ENCODE measurements around the gene SCGB1C1. TPM values are rescaled to one million over a fixed set of nuclear protein-coding genes. Genes with fewer than 3 reads are reported as not detected.

Gene SCGB1C1
- total and polyA plus RNA-seq, 8 donors, result 0.41 to 1.1 (median 0.67) TPM; not detected in 4

GRCh38 chr11:223884-224283 lies 31.0 kb downstream of the SCGB1C1 start:
- 95 to 96% methylated on average over 7 to 9 of the region's 9 CpGs for WGBS, 2 donors
- no peak for FAIRE-seq
- peak in 1 of 6 donors; percentile 12 for DNase-seq
- no peaks in the 10 kb centered on the region for H3K4me1 ChIP-seq
- no peaks in the 10 kb centered on the region for H3K36me3 ChIP-seq
- H3K27ac ChIP-seq, result no peak overlapping the region
- H3K4me3 ChIP-seq, result no peak overlapping the region
- no peaks in the 10 kb centered on the region for H3K9me3 ChIP-seq
- intact Hi-C loops (cut with DNase I), result no loop called here
- TF ChIP-seq CTCF (IDR thresholded peaks at IDR 0.05), result no peak
- ATAC-seq, result no peak
- no peaks in the 10 kb centered on the region for H3K27me3 ChIP-seq

GRCh38 chr11:224424-224823 lies 31.5 kb downstream of the SCGB1C1 start:
- ATAC-seq (no peak), DNase-seq (no peak)

GRCh38 chr11:225734-226453 lies 33.0 kb downstream of the SCGB1C1 start:
- 94 to 96% methylated on average over 10 of the region's 10 CpGs for WGBS, 2 donors
- Histone ChIP-seq H3K4me1 (no peaks in the 10 kb centered on the region), H3K36me3 (no peaks in the 10 kb centered on the region), H3K4me3 (no peak overlapping the region), H3K9me3 (no peaks in the 10 kb centered on the region), H3K27ac (no peak overlapping the region), H3K27me3 (no peaks in the 10 kb centered on the region)
- ATAC-seq, result no peak
- intact Hi-C loops (cut with DNase I), result no loop called here
- no peak for TF ChIP-seq CTCF (IDR thresholded peaks at IDR 0.05)
- peak in 1 of 6 donors; percentile 30 for DNase-seq
- no peak for FAIRE-seq

More at GRCh38 chr11:224424-224823, 31.5 kb downstream of the SCGB1C1 start:
- Histone ChIP-seq H3K27me3 (no peaks in the 10 kb centered on the region), H3K27ac (no peak overlapping the region), H3K4me3 (no peak overlapping the region), H3K4me1 (no peaks in the 10 kb centered on the region), H3K9me3 (no peaks in the 10 kb centered on the region), H3K36me3 (no peaks in the 10 kb centered on the region)
- FAIRE-seq, result no peak
- 84 to 94% methylated on average over 7 of the region's 7 CpGs for WGBS, 2 donors
- intact Hi-C loops (cut with DNase I), result no loop called here
- no peak for TF ChIP-seq CTCF (IDR thresholded peaks at IDR 0.05)

- FAIRE-seq, result no peak
- no peaks in the 10 kb centered on the region for H3K36me3 ChIP-seq
- no peaks in the 10 kb centered on the region for H3K27me3 ChIP-seq
- no peak overlapping the region for H3K4me3 ChIP-seq
- 76 to 90% methylated on average over 6 of the region's 6 CpGs for WGBS, 2 donors
- no peaks in the 10 kb centered on the region for H3K4me1 ChIP-seq
- H3K9me3 ChIP-seq, result no peaks in the 10 kb centered on the region
- TF ChIP-seq CTCF (IDR thresholded peaks at IDR 0.05), result no peak
- intact Hi-C loops (cut with DNase I), result no loop called here
- DNase-seq, result no peak
- ATAC-seq, result no peak
- no peak overlapping the region for H3K27ac ChIP-seq
These were observed 35.0 kb downstream of the SCGB1C1 start for GRCh38 chr11:227824-228379.

GRCh38 chr11:230431-230830 lies 37.6 kb downstream of the SCGB1C1 start:
- Histone ChIP-seq H3K4me1 (peaks cover 0 to 6% (median 6%) of the 10 kb centered on the region in 3 donors), H3K27me3 (no peaks in the 10 kb centered on the region), H3K27ac (no peak overlapping the region), H3K36me3 (no peaks in the 10 kb centered on the region), H3K4me3 (no peak overlapping the region), H3K9me3 (no peaks in the 10 kb centered on the region)
- no peak for TF ChIP-seq CTCF (IDR thresholded peaks at IDR 0.05)
- whole genome bisulfite sequencing, 2 donors, result 93 to 97% methylated on average over 10 of the region's 10 CpGs
- intact Hi-C loops (cut with DNase I), result no loop called here
- FAIRE-seq (no peak), ATAC-seq (no peak), DNase-seq (peak in 1 of 6 donors; percentile 26)

All from pancreas (tissue), 10 donors.